ENCODE data around the gene HCN2. TPM values are rescaled to one million over a fixed set of nuclear protein-coding genes. Genes with fewer than 3 reads are reported as not detected.

HCN2 gene
- total and polyA plus RNA-seq, 10 donors = 0.09 to 1.1 (median 0.31) TPM; not detected in 2

- Histone ChIP-seq H3K27me3 (replicated peaks in 1 of 7) (no peaks in the 10 kb centered on the region), H3K4me3 (peak overlapping the region in 4 of 8 donors; percentile 10 to 92 (median 46)), H3K36me3 (peaks cover 0 to 37% (median 19%) of the 10 kb centered on the region in 6 donors), H3K4me1 (peaks cover 30 to 86% (median 59%) of the 10 kb centered on the region in 6 donors), H3K27ac (peak overlapping the region in 5 of 8 donors; percentile 4 to 97 (median 9)), H3K9me3 (no peaks in the 10 kb centered on the region)
- TF ChIP-seq POLR2AphosphoS5 (IDR thresholded peaks at IDR 0.05) (peak in 1 of 3 donors; percentile 43), CTCF (IDR thresholded peaks at IDR 0.05 in 8 of 11, conservative IDR thresholded peaks at IDR 0.05 in 3 of 11) (no peak)
- DNase-seq = no peak
- intact Hi-C loops (cut with DNase I; ENCODE audit: low total_unique reads) = loop anchor here (5.0 kb wide), 1 partner anchor 43 kb away; the partner anchor contains the start of gene CDC34
- 50 to 63% (median 59%) methylated on average over 23 to 32 of the region's 32 CpGs for WGBS, 5 donors
Observed at GRCh38 chr19:574658-575526, 14.8 kb upstream of the HCN2 start.

GRCh38 chr19:575527-576506 lies 13.9 kb upstream of the HCN2 start:
- intact Hi-C loops (cut with DNase I; ENCODE audit: low total_unique reads) = no loop called here

GRCh38 chr19:576768-577438 lies 12.8 kb upstream of the HCN2 start:
- no peak for DNase-seq
- 75 to 85% (median 83%) methylated on average over 17 to 28 of the region's 28 CpGs for WGBS, 5 donors
- intact Hi-C loops (cut with DNase I; ENCODE audit: low total_unique reads) = no loop called here
- Histone ChIP-seq H3K27me3 (replicated peaks in 1 of 7) (no peaks in the 10 kb centered on the region), H3K9me3 (no peaks in the 10 kb centered on the region), H3K36me3 (peaks cover 6 to 57% (median 36%) of the 10 kb centered on the region in 6 donors), H3K4me1 (peaks cover 30 to 73% (median 51%) of the 10 kb centered on the region in 6 donors), H3K27ac (no peak overlapping the region), H3K4me3 (no peak overlapping the region)
- TF ChIP-seq CTCF (IDR thresholded peaks at IDR 0.05 in 8 of 11, conservative IDR thresholded peaks at IDR 0.05 in 3 of 11) = no peak
- TF ChIP-seq POLR2AphosphoS5 (IDR thresholded peaks at IDR 0.05) = peak in 1 of 3 donors; percentile 32
- TF ChIP-seq POLR2A (IDR thresholded peaks at IDR 0.05) = no peak

More at GRCh38 chr19:575527-576506, 13.9 kb upstream of the HCN2 start:
- peak overlapping the region in 3 of 8 donors; percentile 11 to 92 (median 81) for H3K4me3 ChIP-seq
- DNase-seq = no peak
- TF ChIP-seq CTCF (IDR thresholded peaks at IDR 0.05 in 8 of 11, conservative IDR thresholded peaks at IDR 0.05 in 3 of 11) (no peak), POLR2A (IDR thresholded peaks at IDR 0.05) (no peak), POLR2AphosphoS5 (IDR thresholded peaks at IDR 0.05) (peak in 1 of 3 donors; percentile 34)
- H3K27ac ChIP-seq = peak overlapping the region in 2 of 8 donors; percentile 48 to 97
- H3K27me3 ChIP-seq (replicated peaks in 1 of 7) = no peaks in the 10 kb centered on the region
- peaks cover 3 to 46% (median 27%) of the 10 kb centered on the region in 6 donors for H3K36me3 ChIP-seq
- H3K4me1 ChIP-seq = peaks cover 30 to 84% (median 58%) of the 10 kb centered on the region in 6 donors
- no peaks in the 10 kb centered on the region for H3K9me3 ChIP-seq
- WGBS, 5 donors = 73 to 88% (median 75%) methylated on average over 22 to 38 of the region's 38 CpGs
